Measurements from ENCODE around the gene GRIP2.

DNA sequence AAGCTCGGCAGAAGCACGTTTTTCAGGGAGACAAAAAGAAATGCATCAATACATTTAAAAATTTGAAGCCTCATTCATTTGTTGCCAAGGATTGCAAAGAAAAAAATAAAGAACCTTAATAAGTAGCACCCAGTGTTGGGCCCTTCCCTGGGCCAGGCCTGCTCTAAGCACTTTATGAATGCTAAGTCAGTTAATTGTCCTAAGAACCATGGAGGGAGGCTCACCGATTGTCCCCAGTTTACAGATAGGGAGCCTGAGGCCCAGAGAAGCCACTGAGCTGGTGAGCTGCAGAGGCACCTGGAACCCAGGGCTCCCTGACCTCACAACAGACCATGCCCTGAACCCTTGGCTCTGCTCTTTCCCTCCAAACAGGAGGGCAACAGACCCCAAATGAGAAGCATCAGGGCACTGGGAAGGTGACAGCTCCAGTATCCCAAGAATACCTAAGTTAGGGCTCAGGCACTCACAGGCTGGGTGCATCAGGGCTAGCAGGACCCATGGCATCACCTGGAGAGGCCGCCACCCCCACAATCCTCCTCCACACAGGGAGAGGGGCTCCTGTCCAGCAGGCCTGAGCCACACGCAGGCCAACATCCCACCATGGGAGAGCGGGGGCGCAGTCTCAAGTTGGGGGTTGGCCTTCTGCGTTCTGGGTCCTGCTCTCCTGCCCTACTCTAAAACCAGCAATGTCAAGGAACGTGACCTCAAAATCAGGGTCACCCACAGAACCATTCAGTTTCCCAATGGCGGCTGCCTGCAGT is 3.9 kb downstream of the GRIP2 start:
- TF ChIP-seq, protein P1, sequence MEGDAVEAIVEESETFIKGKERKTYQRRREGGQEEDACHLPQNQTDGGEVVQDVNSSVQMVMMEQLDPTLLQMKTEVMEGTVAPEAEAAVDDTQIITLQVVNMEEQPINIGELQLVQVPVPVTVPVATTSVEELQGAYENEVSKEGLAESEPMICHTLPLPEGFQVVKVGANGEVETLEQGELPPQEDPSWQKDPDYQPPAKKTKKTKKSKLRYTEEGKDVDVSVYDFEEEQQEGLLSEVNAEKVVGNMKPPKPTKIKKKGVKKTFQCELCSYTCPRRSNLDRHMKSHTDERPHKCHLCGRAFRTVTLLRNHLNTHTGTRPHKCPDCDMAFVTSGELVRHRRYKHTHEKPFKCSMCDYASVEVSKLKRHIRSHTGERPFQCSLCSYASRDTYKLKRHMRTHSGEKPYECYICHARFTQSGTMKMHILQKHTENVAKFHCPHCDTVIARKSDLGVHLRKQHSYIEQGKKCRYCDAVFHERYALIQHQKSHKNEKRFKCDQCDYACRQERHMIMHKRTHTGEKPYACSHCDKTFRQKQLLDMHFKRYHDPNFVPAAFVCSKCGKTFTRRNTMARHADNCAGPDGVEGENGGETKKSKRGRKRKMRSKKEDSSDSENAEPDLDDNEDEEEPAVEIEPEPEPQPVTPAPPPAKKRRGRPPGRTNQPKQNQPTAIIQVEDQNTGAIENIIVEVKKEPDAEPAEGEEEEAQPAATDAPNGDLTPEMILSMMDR (conservative IDR thresholded peaks at IDR 0.05; ENCODE audit: low read length) = no peak
- TF ChIP-seq EZH2phosphoT487 (IDR thresholded peaks at IDR 0.05; ENCODE audit: borderline replicate concordance, low read depth, low read length) = no peak

Data from OCI-LY7 (cell line).